ENCODE results near the gene USP47. TPM values are rescaled to one million over a fixed set of nuclear protein-coding genes. Genes with fewer than 3 reads are reported as not detected.

USP47 gene
- total RNA-seq, 1 donor from 2014 or later, result 71.7 TPM

DNA sequence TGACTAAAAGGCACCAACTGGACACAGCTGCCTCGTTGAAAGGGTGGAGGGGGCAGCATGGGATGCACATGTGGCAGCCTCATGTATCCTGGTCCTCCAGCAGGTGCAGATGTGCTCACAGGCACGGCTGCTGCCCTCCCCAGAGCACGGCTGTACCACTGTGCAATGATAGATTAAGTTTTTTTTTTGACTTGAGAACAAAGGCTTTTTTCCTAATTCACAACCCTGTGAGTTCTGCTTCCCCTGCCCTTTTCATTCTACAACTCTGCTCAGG lies 155.2 kb downstream of the USP47 start:
- no peak for DNase-seq (ENCODE audit: low spot score)
- Mint-ChIP-seq H3K4me3 (no peak overlapping the region), H3K4me1 (peaks cover 26% of the 10 kb centered on the region), H3K27ac (no peak overlapping the region), H3K36me3 (peaks cover 27% of the 10 kb centered on the region), H3K27me3 (ENCODE audit: insufficient read depth, low read depth) (no peaks in the 10 kb centered on the region), H3K9me3 (no peaks in the 10 kb centered on the region)
- Histone ChIP-seq H3K27me3 (no peaks in the 10 kb centered on the region), H3K79me2 (ENCODE audit: low read depth) (no peaks in the 10 kb centered on the region), H3K9me3 (ENCODE audit: low read depth) (no peaks in the 10 kb centered on the region), H3K4me1 (no peaks in the 10 kb centered on the region), H3K9ac (no peak overlapping the region), H3K36me3 (peaks cover 1% of the 10 kb centered on the region), H3K4me3 (no peak overlapping the region), H2AFZ (replicated peaks) (no peak overlapping the region), H3F3A (ENCODE audit: low read depth) (no peaks in the 10 kb centered on the region), H3K4me2 (no peak overlapping the region), H4K20me1 (ENCODE audit: low read depth) (no peaks in the 10 kb centered on the region), H3K27ac (no peak overlapping the region)
- no peak for TF ChIP-seq CTCF (IDR thresholded peaks at IDR 0.05)
- TF ChIP-seq EZH2 (IDR thresholded peaks at IDR 0.05), result no peak
- no peak for TF ChIP-seq EZH2phosphoT487 (IDR thresholded peaks at IDR 0.05)

DNA sequence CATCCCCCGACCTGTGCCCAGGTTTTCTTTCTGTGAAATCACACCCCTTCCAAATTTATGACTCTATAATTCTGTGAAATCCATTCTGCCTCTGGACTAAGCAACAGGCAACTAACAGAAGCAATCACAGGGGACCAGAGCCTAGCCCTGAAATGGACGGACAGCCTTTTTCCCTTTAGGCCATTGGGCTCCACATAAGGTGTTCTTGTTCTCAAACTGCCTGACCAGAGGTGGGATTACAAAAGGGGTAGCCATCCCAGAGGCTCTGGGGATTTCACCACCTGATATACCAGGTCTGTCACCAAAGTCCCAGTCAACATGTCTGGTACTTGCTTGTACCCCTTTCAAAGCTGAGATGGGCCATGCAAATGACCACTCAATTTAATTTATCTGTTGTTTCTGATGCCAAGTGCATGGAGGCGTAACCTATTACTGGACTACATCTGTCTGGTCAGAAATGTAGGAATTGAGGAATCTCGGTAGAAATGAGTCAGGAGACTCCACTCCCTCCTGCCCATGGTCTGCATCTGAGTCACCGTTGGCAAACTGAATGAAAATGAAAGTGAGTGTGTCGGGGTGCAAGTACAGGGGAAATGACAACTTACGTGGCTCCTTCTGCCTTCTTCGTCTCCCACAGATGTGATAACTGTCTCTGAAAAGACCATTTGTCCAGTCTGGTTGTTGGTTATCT lies 156.5 kb downstream of the USP47 start:
- Histone ChIP-seq H3K4me1 (no peaks in the 10 kb centered on the region), H3K27ac (no peak overlapping the region), H3K36me3 (peaks cover 4% of the 10 kb centered on the region), H2AFZ (replicated peaks) (no peak overlapping the region), H3K79me2 (ENCODE audit: low read depth) (no peaks in the 10 kb centered on the region), H4K20me1 (ENCODE audit: low read depth) (no peaks in the 10 kb centered on the region), H3K9me3 (ENCODE audit: low read depth) (no peaks in the 10 kb centered on the region), H3K9ac (no peak overlapping the region), H3F3A (ENCODE audit: low read depth) (no peaks in the 10 kb centered on the region), H3K4me2 (no peak overlapping the region), H3K27me3 (no peaks in the 10 kb centered on the region), H3K4me3 (no peak overlapping the region)
- Mint-ChIP-seq H3K9me3 (no peaks in the 10 kb centered on the region), H3K4me3 (no peak overlapping the region), H3K4me1 (peaks cover 23% of the 10 kb centered on the region), H3K36me3 (peaks cover 27% of the 10 kb centered on the region), H3K27me3 (ENCODE audit: insufficient read depth, low read depth) (no peaks in the 10 kb centered on the region), H3K27ac (no peak overlapping the region)
- TF ChIP-seq EZH2phosphoT487 (IDR thresholded peaks at IDR 0.05), result no peak
- TF ChIP-seq CTCF (IDR thresholded peaks at IDR 0.05), result no peak
- TF ChIP-seq EZH2 (IDR thresholded peaks at IDR 0.05), result no peak
- DNase-seq (ENCODE audit: low spot score), result no peak

DNA sequence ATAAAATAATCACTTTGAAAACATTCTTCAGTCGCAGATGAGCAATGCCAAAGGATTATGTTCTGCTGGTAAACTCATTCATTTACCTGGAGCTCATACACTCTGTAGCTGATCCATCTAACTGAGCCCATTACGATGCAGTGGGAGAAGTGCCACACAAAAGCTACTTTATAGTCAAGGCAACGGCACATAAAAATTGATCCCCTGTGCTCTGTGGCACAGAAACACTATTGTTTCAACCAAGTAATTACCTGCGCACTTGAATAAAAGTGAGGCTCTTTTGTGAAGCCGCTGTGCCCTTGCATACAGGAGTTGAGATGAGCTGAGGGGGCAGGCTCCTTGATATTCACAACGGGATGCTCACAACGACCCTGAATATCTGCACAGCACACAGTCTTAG lies 159.4 kb downstream of the USP47 start:
- H4K20me1 ChIP-seq (ENCODE audit: low read depth), result no peaks in the 10 kb centered on the region
- H3K27ac ChIP-seq, result no peak overlapping the region
- no peak overlapping the region for H3K4me3 ChIP-seq
- no peak for DNase-seq (ENCODE audit: low spot score)
- no peak for TF ChIP-seq CTCF (IDR thresholded peaks at IDR 0.05)
- no peak for TF ChIP-seq EZH2phosphoT487 (IDR thresholded peaks at IDR 0.05)
- no peak for TF ChIP-seq EZH2 (IDR thresholded peaks at IDR 0.05)
- Mint-ChIP-seq H3K27ac (no peak overlapping the region), H3K4me1 (peaks cover 8% of the 10 kb centered on the region), H3K4me3 (no peak overlapping the region), H3K36me3 (peaks cover 26% of the 10 kb centered on the region), H3K9me3 (no peaks in the 10 kb centered on the region), H3K27me3 (ENCODE audit: insufficient read depth, low read depth) (no peaks in the 10 kb centered on the region)
- no peaks in the 10 kb centered on the region for H3K79me2 ChIP-seq (ENCODE audit: low read depth)
- H3K27me3 ChIP-seq, result no peaks in the 10 kb centered on the region
- no peaks in the 10 kb centered on the region for H3K9me3 ChIP-seq (ENCODE audit: low read depth)
- H3K9ac ChIP-seq, result no peak overlapping the region
- no peaks in the 10 kb centered on the region for H3F3A ChIP-seq (ENCODE audit: low read depth)
- no peak overlapping the region for H2AFZ ChIP-seq (replicated peaks)
- H3K36me3 ChIP-seq, result peaks cover 4% of the 10 kb centered on the region
- H3K4me2 ChIP-seq, result no peak overlapping the region
- H3K4me1 ChIP-seq, result no peaks in the 10 kb centered on the region

Measured in neural progenitor cell (in vitro differentiated cells).